Measurements from ENCODE around the gene PLEKHM3. TPM values are rescaled to one million over a fixed set of nuclear protein-coding genes. Genes with fewer than 3 reads are reported as not detected.

The PLEKHM3 gene
- total and polyA plus RNA-seq, 2 of the 13 experiments (the other 11 are each of a cell fraction or from before 2014, with no cell fraction given): 4.5 to 4.7 TPM

DNA sequence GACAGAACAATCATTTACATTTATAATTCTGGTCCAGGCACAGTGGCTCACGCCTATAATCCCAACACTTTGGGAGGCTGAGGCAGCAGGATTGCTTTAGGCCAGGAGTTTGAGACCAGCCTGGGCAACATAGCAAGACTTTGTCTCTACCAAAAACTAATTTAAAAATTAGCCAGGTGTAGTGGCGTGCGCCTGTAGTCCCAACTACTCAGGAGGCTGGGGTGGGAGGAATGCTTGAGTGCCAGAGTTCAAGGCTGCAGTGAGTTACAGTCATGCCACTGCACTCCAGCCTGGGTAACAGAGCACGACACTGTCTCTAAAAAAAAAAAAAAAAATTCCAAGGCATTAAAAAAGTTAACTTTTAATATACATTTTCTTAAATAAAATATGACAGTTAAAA, 88.1 kb downstream of the PLEKHM3 start (continued):
- TF ChIP-seq, protein P1, sequence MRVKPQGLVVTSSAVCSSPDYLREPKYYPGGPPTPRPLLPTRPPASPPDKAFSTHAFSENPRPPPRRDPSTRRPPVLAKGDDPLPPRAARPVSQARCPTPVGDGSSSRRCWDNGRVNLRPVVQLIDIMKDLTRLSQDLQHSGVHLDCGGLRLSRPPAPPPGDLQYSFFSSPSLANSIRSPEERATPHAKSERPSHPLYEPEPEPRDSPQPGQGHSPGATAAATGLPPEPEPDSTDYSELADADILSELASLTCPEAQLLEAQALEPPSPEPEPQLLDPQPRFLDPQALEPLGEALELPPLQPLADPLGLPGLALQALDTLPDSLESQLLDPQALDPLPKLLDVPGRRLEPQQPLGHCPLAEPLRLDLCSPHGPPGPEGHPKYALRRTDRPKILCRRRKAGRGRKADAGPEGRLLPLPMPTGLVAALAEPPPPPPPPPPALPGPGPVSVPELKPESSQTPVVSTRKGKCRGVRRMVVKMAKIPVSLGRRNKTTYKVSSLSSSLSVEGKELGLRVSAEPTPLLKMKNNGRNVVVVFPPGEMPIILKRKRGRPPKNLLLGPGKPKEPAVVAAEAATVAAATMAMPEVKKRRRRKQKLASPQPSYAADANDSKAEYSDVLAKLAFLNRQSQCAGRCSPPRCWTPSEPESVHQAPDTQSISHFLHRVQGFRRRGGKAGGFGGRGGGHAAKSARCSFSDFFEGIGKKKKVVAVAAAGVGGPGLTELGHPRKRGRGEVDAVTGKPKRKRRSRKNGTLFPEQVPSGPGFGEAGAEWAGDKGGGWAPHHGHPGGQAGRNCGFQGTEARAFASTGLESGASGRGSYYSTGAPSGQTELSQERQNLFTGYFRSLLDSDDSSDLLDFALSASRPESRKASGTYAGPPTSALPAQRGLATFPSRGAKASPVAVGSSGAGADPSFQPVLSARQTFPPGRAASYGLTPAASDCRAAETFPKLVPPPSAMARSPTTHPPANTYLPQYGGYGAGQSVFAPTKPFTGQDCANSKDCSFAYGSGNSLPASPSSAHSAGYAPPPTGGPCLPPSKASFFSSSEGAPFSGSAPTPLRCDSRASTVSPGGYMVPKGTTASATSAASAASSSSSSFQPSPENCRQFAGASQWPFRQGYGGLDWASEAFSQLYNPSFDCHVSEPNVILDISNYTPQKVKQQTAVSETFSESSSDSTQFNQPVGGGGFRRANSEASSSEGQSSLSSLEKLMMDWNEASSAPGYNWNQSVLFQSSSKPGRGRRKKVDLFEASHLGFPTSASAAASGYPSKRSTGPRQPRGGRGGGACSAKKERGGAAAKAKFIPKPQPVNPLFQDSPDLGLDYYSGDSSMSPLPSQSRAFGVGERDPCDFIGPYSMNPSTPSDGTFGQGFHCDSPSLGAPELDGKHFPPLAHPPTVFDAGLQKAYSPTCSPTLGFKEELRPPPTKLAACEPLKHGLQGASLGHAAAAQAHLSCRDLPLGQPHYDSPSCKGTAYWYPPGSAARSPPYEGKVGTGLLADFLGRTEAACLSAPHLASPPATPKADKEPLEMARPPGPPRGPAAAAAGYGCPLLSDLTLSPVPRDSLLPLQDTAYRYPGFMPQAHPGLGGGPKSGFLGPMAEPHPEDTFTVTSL (CRISPR knock-in tag; IDR thresholded peaks at IDR 0.05; ENCODE audit: borderline replicate concordance): peak; percentile 40; the same call in 1 of the 2 replicates
- no peak for TF ChIP-seq FOXO1 (CRISPR knock-in tag; IDR thresholded peaks at IDR 0.05)
- 0 out of 2 replicates have a peak, but pooled peaks have one; percentile 27 for TF ChIP-seq ZNF629 (CRISPR knock-in tag; conservative IDR thresholded peaks at IDR 0.05)
- TF ChIP-seq, protein P2, sequence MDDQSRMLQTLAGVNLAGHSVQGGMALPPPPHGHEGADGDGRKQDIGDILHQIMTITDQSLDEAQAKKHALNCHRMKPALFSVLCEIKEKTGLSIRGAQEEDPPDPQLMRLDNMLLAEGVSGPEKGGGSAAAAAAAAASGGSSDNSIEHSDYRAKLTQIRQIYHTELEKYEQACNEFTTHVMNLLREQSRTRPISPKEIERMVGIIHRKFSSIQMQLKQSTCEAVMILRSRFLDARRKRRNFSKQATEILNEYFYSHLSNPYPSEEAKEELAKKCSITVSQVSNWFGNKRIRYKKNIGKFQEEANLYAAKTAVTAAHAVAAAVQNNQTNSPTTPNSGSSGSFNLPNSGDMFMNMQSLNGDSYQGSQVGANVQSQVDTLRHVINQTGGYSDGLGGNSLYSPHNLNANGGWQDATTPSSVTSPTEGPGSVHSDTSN (CRISPR knock-in tag; IDR thresholded peaks at IDR 0.05; ENCODE audit: borderline replicate concordance): no peak
- TF ChIP-seq, protein P3, sequence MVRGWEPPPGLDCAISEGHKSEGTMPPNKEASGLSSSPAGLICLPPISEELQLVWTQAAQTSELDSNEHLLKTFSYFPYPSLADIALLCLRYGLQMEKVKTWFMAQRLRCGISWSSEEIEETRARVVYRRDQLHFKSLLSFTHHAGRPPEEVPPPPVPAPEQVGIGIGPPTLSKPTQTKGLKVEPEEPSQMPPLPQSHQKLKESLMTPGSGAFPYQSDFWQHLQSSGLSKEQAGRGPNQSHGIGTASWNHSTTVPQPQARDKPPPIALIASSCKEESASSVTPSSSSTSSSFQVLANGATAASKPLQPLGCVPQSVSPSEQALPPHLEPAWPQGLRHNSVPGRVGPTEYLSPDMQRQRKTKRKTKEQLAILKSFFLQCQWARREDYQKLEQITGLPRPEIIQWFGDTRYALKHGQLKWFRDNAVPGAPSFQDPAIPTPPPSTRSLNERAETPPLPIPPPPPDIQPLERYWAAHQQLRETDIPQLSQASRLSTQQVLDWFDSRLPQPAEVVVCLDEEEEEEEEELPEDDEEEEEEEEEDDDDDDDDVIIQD (CRISPR knock-in tag; IDR thresholded peaks at IDR 0.05; ENCODE audit: low read depth): peak; percentile 25; the same call in 1 of the 2 replicates
- TF ChIP-seq ZC3H13 (CRISPR knock-in tag; IDR thresholded peaks at IDR 0.05): no peak
- 0 out of 2 replicates have a peak, but pooled peaks have one; percentile 11 for TF ChIP-seq HMG20A (CRISPR knock-in tag; IDR thresholded peaks at IDR 0.05; ENCODE audit: borderline replicate concordance)
- TF ChIP-seq, protein P4, sequence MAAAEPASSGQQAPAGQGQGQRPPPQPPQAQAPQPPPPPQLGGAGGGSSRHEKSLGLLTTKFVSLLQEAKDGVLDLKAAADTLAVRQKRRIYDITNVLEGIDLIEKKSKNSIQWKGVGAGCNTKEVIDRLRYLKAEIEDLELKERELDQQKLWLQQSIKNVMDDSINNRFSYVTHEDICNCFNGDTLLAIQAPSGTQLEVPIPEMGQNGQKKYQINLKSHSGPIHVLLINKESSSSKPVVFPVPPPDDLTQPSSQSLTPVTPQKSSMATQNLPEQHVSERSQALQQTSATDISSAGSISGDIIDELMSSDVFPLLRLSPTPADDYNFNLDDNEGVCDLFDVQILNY (CRISPR knock-in tag; conservative IDR thresholded peaks at IDR 0.05): no peak
- no peak for TF ChIP-seq SNAPC2 (CRISPR knock-in tag; IDR thresholded peaks at IDR 0.05)
- peak; percentile 22; the same call in 1 of the 2 replicates for TF ChIP-seq BCL6 (CRISPR knock-in tag; IDR thresholded peaks at IDR 0.05)
- TF ChIP-seq GZF1 (CRISPR knock-in tag; IDR thresholded peaks at IDR 0.05): no peak
- no peak for TF ChIP-seq MAZ (IDR thresholded peaks at IDR 0.05; ENCODE audit: borderline replicate concordance, low read depth, low read length)
- no peak for TF ChIP-seq MAZ (CRISPR knock-in tag; IDR thresholded peaks at IDR 0.05; ENCODE audit: low read depth)
- TF ChIP-seq ZNF83 (CRISPR knock-in tag; IDR thresholded peaks at IDR 0.05; ENCODE audit: borderline replicate concordance): no peak
- TF ChIP-seq HNRNPLL (IDR thresholded peaks at IDR 0.05; ENCODE audit: low read depth, low read length, poor library complexity, severe bottlenecking): no peak
- peak; percentile 79 for TF ChIP-seq ZMYM2 (CRISPR knock-in tag; IDR thresholded peaks at IDR 0.05)
- TF ChIP-seq U2AF1 (optimal IDR thresholded peaks at IDR 0.05; ENCODE audit: low read depth, low read length): no peak
- TF ChIP-seq ZNF329 (CRISPR knock-in tag; IDR thresholded peaks at IDR 0.05; ENCODE audit: low read depth): no peak
- 0 out of 2 replicates have a peak, but pooled peaks have one; percentile 37 for TF ChIP-seq ZNF263 (CRISPR knock-in tag; IDR thresholded peaks at IDR 0.05)
- no peak for TF ChIP-seq ATM (IDR thresholded peaks at IDR 0.05; ENCODE audit: borderline replicate concordance)
- TF ChIP-seq PITX1 (CRISPR knock-in tag; IDR thresholded peaks at IDR 0.05): no peak
- no peak for TF ChIP-seq ZNF709 (CRISPR knock-in tag; IDR thresholded peaks at IDR 0.05)

Measured in HepG2 (cell line).